Measurements from ENCODE around the gene LURAP1L.

Gene LURAP1L

GRCh38 chr9:12815888-12816287, 41.1 kb downstream of the LURAP1L start:
- FAIRE-seq, result no peak
- DNase-seq (ENCODE audit: insufficient read length), result no peak
- TF ChIP-seq POLR2A (IDR thresholded peaks at IDR 0.05; ENCODE audit: low read depth, low read length) (no peak), POLR2AphosphoS5 (IDR thresholded peaks at IDR 0.05; ENCODE audit: low read depth, low read length) (no peak), TAF1 (IDR thresholded peaks at IDR 0.05; ENCODE audit: borderline replicate concordance, low read depth, low read length) (no peak)

GRCh38 chr9:12816656-12817101, 41.9 kb downstream of the LURAP1L start:
- DNase-seq (ENCODE audit: insufficient read length) (no peak), FAIRE-seq (no peak)
- TF ChIP-seq POLR2A (IDR thresholded peaks at IDR 0.05; ENCODE audit: low read depth, low read length) (no peak), POLR2AphosphoS5 (IDR thresholded peaks at IDR 0.05; ENCODE audit: low read depth, low read length) (no peak), TAF1 (IDR thresholded peaks at IDR 0.05; ENCODE audit: borderline replicate concordance, low read depth, low read length) (no peak)

GRCh38 chr9:12817702-12818101, 42.9 kb downstream of the LURAP1L start:
- DNase-seq (ENCODE audit: insufficient read length) (no peak), FAIRE-seq (no peak)
- TF ChIP-seq POLR2A (IDR thresholded peaks at IDR 0.05; ENCODE audit: low read depth, low read length) (no peak), POLR2AphosphoS5 (IDR thresholded peaks at IDR 0.05; ENCODE audit: low read depth, low read length) (no peak), TAF1 (IDR thresholded peaks at IDR 0.05; ENCODE audit: borderline replicate concordance, low read depth, low read length) (no peak)

- no peak for FAIRE-seq
- TF ChIP-seq TAF1 (IDR thresholded peaks at IDR 0.05; ENCODE audit: borderline replicate concordance, low read depth, low read length) (no peak), POLR2AphosphoS5 (IDR thresholded peaks at IDR 0.05; ENCODE audit: low read depth, low read length) (no peak), POLR2A (IDR thresholded peaks at IDR 0.05; ENCODE audit: low read depth, low read length) (no peak)
- no peak for DNase-seq (ENCODE audit: insufficient read length)
These were observed 43.7 kb downstream of the LURAP1L start for GRCh38 chr9:12818431-12819000.

GRCh38 chr9:12819436-12820185, 44.8 kb downstream of the LURAP1L start:
- DNase-seq (ENCODE audit: insufficient read length) (no peak), FAIRE-seq (no peak)
- TF ChIP-seq TAF1 (IDR thresholded peaks at IDR 0.05; ENCODE audit: borderline replicate concordance, low read depth, low read length) (no peak), POLR2A (IDR thresholded peaks at IDR 0.05; ENCODE audit: low read depth, low read length) (no peak), POLR2AphosphoS5 (IDR thresholded peaks at IDR 0.05; ENCODE audit: low read depth, low read length) (no peak)

- DNase-seq (ENCODE audit: insufficient read length) (no peak), FAIRE-seq (no peak)
- no peak for TF ChIP-seq TAF1 (IDR thresholded peaks at IDR 0.05; ENCODE audit: borderline replicate concordance, low read depth, low read length)
- TF ChIP-seq POLR2AphosphoS5 (IDR thresholded peaks at IDR 0.05; ENCODE audit: low read depth, low read length), result no peak
- no peak for TF ChIP-seq POLR2A (IDR thresholded peaks at IDR 0.05; ENCODE audit: low read depth, low read length)
These were observed 47.3 kb downstream of the LURAP1L start for GRCh38 chr9:12822111-12822510.

GRCh38 chr9:12826924-12827565, 52.2 kb downstream of the LURAP1L start:
- no peak for DNase-seq (ENCODE audit: insufficient read length)
- FAIRE-seq, result no peak

GRCh38 chr9:12833701-12834100, 58.9 kb downstream of the LURAP1L start:
- no peak for FAIRE-seq

More at GRCh38 chr9:12826924-12827565, 52.2 kb downstream of the LURAP1L start:
- TF ChIP-seq POLR2AphosphoS5 (IDR thresholded peaks at IDR 0.05; ENCODE audit: low read depth, low read length) (no peak), TAF1 (IDR thresholded peaks at IDR 0.05; ENCODE audit: borderline replicate concordance, low read depth, low read length) (no peak), POLR2A (IDR thresholded peaks at IDR 0.05; ENCODE audit: low read depth, low read length) (no peak)

GRCh38 chr9:12838546-12838945, 63.7 kb downstream of the LURAP1L start:
- DNase-seq (ENCODE audit: insufficient read length), result no peak
- no peak for FAIRE-seq
- TF ChIP-seq POLR2A (IDR thresholded peaks at IDR 0.05; ENCODE audit: low read depth, low read length) (no peak), TAF1 (IDR thresholded peaks at IDR 0.05; ENCODE audit: borderline replicate concordance, low read depth, low read length) (no peak), POLR2AphosphoS5 (IDR thresholded peaks at IDR 0.05; ENCODE audit: low read depth, low read length) (no peak)

More at GRCh38 chr9:12833701-12834100, 58.9 kb downstream of the LURAP1L start:
- TF ChIP-seq POLR2AphosphoS5 (IDR thresholded peaks at IDR 0.05; ENCODE audit: low read depth, low read length) (no peak), TAF1 (IDR thresholded peaks at IDR 0.05; ENCODE audit: borderline replicate concordance, low read depth, low read length) (no peak), POLR2A (IDR thresholded peaks at IDR 0.05; ENCODE audit: low read depth, low read length) (no peak)
- no peak for DNase-seq (ENCODE audit: insufficient read length)

- no peak for TF ChIP-seq POLR2A (IDR thresholded peaks at IDR 0.05; ENCODE audit: low read depth, low read length)
- TF ChIP-seq POLR2AphosphoS5 (IDR thresholded peaks at IDR 0.05; ENCODE audit: low read depth, low read length), result no peak
- TF ChIP-seq TAF1 (IDR thresholded peaks at IDR 0.05; ENCODE audit: borderline replicate concordance, low read depth, low read length), result no peak
- DNase-seq (ENCODE audit: insufficient read length) (no peak), FAIRE-seq (no peak)
These were observed 68.9 kb downstream of the LURAP1L start for GRCh38 chr9:12843735-12844134.

GRCh38 chr9:12846035-12846434, 71.2 kb downstream of the LURAP1L start:
- TF ChIP-seq POLR2AphosphoS5 (IDR thresholded peaks at IDR 0.05; ENCODE audit: low read depth, low read length) (no peak), POLR2A (IDR thresholded peaks at IDR 0.05; ENCODE audit: low read depth, low read length) (no peak), TAF1 (IDR thresholded peaks at IDR 0.05; ENCODE audit: borderline replicate concordance, low read depth, low read length) (no peak)
- DNase-seq (ENCODE audit: insufficient read length) (no peak), FAIRE-seq (no peak)

Measured in GM12892 (cell line).